Stimulated activated CD8-positive, alpha-beta memory T cell treated with anti-CD3 and anti-CD28 coated beads, Interleukin-15, amount 100 ng/mL, for 1 hour (primary cell): Measurements from ENCODE around the gene ZNF263.

Source experiments
- DNase-seq: peaks from one replicate; pipeline ENCODE4 v3.0.0-alpha.2; 2020; ENCODE audit warnings: low read depth

The ZNF263 gene

DNA sequence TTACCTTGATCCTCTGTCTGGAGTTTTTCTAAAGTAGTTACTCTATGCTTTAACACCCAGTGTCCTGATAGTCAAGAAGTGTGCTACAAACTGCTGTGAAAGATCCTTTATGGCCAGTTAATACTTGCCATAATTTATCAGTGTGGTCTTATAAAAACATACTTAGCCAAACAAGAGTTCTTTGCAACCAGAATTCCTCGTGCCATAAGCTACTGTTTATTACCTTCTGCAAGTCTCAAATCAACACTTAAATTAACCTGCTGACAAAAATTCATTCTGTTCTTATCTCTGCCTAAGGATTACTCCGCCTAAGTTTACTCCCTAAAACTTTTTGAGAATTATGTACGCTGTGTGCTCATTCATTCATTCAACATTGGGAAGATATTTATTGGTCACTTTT is 44.8 kb downstream of the ZNF263 start:
- no peak for DNase-seq

DNA sequence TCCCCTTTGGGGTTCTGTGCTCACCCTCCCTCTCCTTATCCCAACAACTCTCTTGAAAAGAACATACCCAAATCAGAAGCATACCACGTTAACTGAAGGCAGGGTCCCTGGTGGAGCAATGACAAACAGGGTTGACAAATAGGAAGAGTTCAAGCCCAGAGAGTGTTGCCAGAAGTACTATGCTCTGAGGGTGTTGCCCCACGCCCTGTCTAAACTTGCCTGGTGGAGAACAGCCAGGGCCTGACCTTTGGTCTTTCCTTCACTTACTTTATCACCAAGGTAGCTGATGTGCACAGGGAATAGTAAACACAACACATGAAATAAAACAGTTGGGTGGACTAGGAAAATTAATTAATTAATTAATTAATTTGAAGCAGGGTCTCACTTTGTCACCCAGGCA is 45.4 kb downstream of the ZNF263 start:
- DNase-seq: no peak
